Liver (tissue), 9 donors: Measurements from ENCODE around the gene GALNT10. TPM values are rescaled to one million over a fixed set of nuclear protein-coding genes. Genes with fewer than 3 reads are reported as not detected.

Experiments
- DNase-seq: peaks from one replicate; pipeline ENCODE4 v3.0.0-alpha.2; 2017; ENCODE audit warnings: low spot score
- H3K27ac ChIP-seq, 2 donors: one replicate each; pipeline ENCODE4 v1.7.0; 2013; ENCODE audit warnings: inconsistent platforms in 2 of 2, low read length in 2 of 2, control low read depth in 1 of 2, low read depth in 1 of 2, mild to moderate bottlenecking in 1 of 2
- H3K27me3 ChIP-seq, 4 donors: one replicate each; pipeline versions ENCODE4 v1.6.1 to v1.7.0; 2013; ENCODE audit warnings: low read length in 3 of 4, inconsistent platforms in 1 of 4, mild to moderate bottlenecking in 1 of 4, moderate library complexity in 1 of 4; ENCODE audit not compliant: control insufficient read depth in 4 of 4, insufficient read depth in 4 of 4
- H3K36me3 ChIP-seq, 4 donors: one replicate each; pipeline versions ENCODE4 v1.6.1 to v1.7.0; 2013; ENCODE audit warnings: low read length in 3 of 4, mild to moderate bottlenecking in 3 of 4, low read depth in 1 of 4, moderate library complexity in 1 of 4; ENCODE audit not compliant: control insufficient read depth in 4 of 4, insufficient read depth in 3 of 4
- H3K4me1 ChIP-seq, 4 donors: one replicate each; pipeline versions ENCODE4 v1.6.1 to v1.7.0; 2013; ENCODE audit warnings: low read length in 3 of 4, mild to moderate bottlenecking in 3 of 4, moderate library complexity in 1 of 4; ENCODE audit not compliant: control insufficient read depth in 4 of 4, insufficient read depth in 4 of 4
- H3K4me3 ChIP-seq, 3 donors: one replicate each; pipeline versions ENCODE4 v1.6.1 to v1.7.0; 2013; ENCODE audit warnings: low read length in 3 of 3, control low read depth in 1 of 3, low read depth in 1 of 3, mild to moderate bottlenecking in 1 of 3
- H3K9ac ChIP-seq, 2 donors: one replicate each; pipeline ENCODE4 v1.7.0; 2013; ENCODE audit warnings: low read length in 2 of 2, mild to moderate bottlenecking in 2 of 2, moderate library complexity in 2 of 2, control low read depth in 1 of 2, low read depth in 1 of 2
- H3K9me3 ChIP-seq, 4 donors: one replicate each; pipeline versions ENCODE4 v1.6.1 to v1.7.0; 2013; ENCODE audit warnings: low read length in 3 of 4; ENCODE audit not compliant: control insufficient read depth in 4 of 4
- CTCF ChIP-seq: fragments of 150-350 bp; IDR thresholded peaks from 2 replicates; pipeline ENCODE4 v1.5.1; 2017; ENCODE audit warnings: improper control_type of control experiment, low read depth, low read length; ENCODE audit not compliant: missing input control
- EGR1 ChIP-seq, 2 donors: IDR thresholded peaks; 2 replicates each; pipeline ENCODE4 v1.6.1; 2016 to 2018; ENCODE audit warnings: antibody characterized with exemption in 2 of 2, low read depth in 2 of 2
- FOXA1 ChIP-seq: IDR thresholded peaks from 2 replicates; pipeline ENCODE4 v1.6.1; 2016; ENCODE audit warnings: antibody characterized with exemption
- FOXA2 ChIP-seq: IDR thresholded peaks from 2 replicates; pipeline ENCODE4 v1.6.1; 2016; ENCODE audit warnings: antibody characterized with exemption
- GABPA ChIP-seq, 2 donors: IDR thresholded peaks in 1 of 2; conservative IDR thresholded peaks in 1 of 2; 2 replicates each; pipeline ENCODE4 v1.6.1; 2016; ENCODE audit warnings: antibody characterized with exemption in 2 of 2, mild to moderate bottlenecking in 1 of 2, moderate library complexity in 1 of 2
- HNF4A ChIP-seq, 2 donors: conservative IDR thresholded peaks; 2 replicates each; pipeline ENCODE4 v1.6.1; 2016; ENCODE audit warnings: antibody characterized with exemption in 2 of 2, mild to moderate bottlenecking in 2 of 2
- HNF4G ChIP-seq: IDR thresholded peaks from 2 replicates; pipeline ENCODE4 v1.6.1; 2016; ENCODE audit warnings: antibody characterized with exemption
- JUND ChIP-seq, 2 donors: IDR thresholded peaks; 2 replicates each; pipeline ENCODE4 v1.6.1; 2016; ENCODE audit warnings: antibody characterized with exemption in 2 of 2
- MAX ChIP-seq: IDR thresholded peaks from 2 replicates; pipeline ENCODE4 v1.6.1; 2016; ENCODE audit warnings: antibody characterized with exemption
- NR2F2 ChIP-seq: IDR thresholded peaks from 2 replicates; pipeline ENCODE4 v1.6.1; 2016; ENCODE audit warnings: antibody characterized with exemption
- RAD21 ChIP-seq, 2 donors: IDR thresholded peaks; 2 replicates each; pipeline ENCODE4 v1.6.1; 2016; ENCODE audit warnings: antibody characterized with exemption in 2 of 2, mild to moderate bottlenecking in 2 of 2
- REST ChIP-seq: IDR thresholded peaks from 2 replicates; pipeline ENCODE4 v1.6.1; 2016; ENCODE audit warnings: antibody characterized with exemption, mild to moderate bottlenecking
- RXRA ChIP-seq, 2 donors: IDR thresholded peaks; 2 replicates each; pipeline ENCODE4 v1.6.1; 2017 to 2018; ENCODE audit warnings: antibody characterized with exemption in 2 of 2, mild to moderate bottlenecking in 1 of 2
- SP1 ChIP-seq: IDR thresholded peaks from 2 replicates; pipeline ENCODE4 v1.6.1; 2018; ENCODE audit warnings: antibody characterized with exemption, mild to moderate bottlenecking
- TAF1 ChIP-seq: conservative IDR thresholded peaks from 2 replicates; pipeline ENCODE4 v1.6.1; 2016; ENCODE audit warnings: antibody characterized with exemption, mild to moderate bottlenecking
- YY1 ChIP-seq: IDR thresholded peaks from 2 replicates; pipeline ENCODE4 v1.6.1; 2016; ENCODE audit warnings: antibody characterized with exemption, mild to moderate bottlenecking
- ZBTB33 ChIP-seq: IDR thresholded peaks from 2 replicates; pipeline ENCODE4 v1.6.1; 2016; ENCODE audit warnings: antibody characterized with exemption
- whole genome bisulfite sequencing: extraction: QIAGEN DNeasy Blood & Tissue Kit; methylation state at CpG from one replicate; pipeline ENCODE4 v1.1.7; 2013; 5-methylcytosine and 5-hydroxymethylcytosine counted together
- polyA plus RNA-seq, 2 donors: library from polyadenylated mRNA; stranded (reverse) in 1 of 2; unstranded in 1 of 2; fragments of 200-250 nt in 1 of 2; fragments of >200 nt in 1 of 2; fragmentation: Nextera tagmentation in 1 of 2; extraction: Ambion mirVana in 1 of 2; gene quantifications; one replicate each; pipeline versions ENCODE4 v1.2.1 to v1.2.3, GENCODE V29; 2013 to 2015
- total RNA-seq, 2 donors: library from RNA; depleted of rRNA; stranded (reverse); fragments of >200 nt; gene quantifications; one replicate each; pipeline ENCODE4 v1.2.3, GENCODE V29; 2014
- donor health status: healthy.
- donor health status: healthy.
- donor health status: healthy.
- donor health status: healthy.
- donor health status: healthy.

The GALNT10 gene
- total and polyA plus RNA-seq, 4 donors: 1.1 to 17.8 (median 5.3) TPM

GRCh38 chr5:154377754-154378533 lies 187.4 kb downstream of the GALNT10 start:
- Histone ChIP-seq H3K4me3 (no peak overlapping the region), H3K27me3 (no peaks in the 10 kb centered on the region), H3K27ac (no peak overlapping the region), H3K9me3 (no peaks in the 10 kb centered on the region), H3K36me3 (peaks cover 0 to 7% (median 0%) of the 10 kb centered on the region in 4 donors), H3K4me1 (no peaks in the 10 kb centered on the region), H3K9ac (no peak overlapping the region)
- TF ChIP-seq EGR1 (IDR thresholded peaks at IDR 0.05; ENCODE audit: low read depth in 2 of 2): no peak
- no peak for TF ChIP-seq JUND (IDR thresholded peaks at IDR 0.05)
- TF ChIP-seq ZBTB33: no peak
- no peak for TF ChIP-seq REST
- TF ChIP-seq RAD21 (IDR thresholded peaks at IDR 0.05): no peak
- TF ChIP-seq CTCF: no peak
- TF ChIP-seq FOXA1: no peak
- no peak for TF ChIP-seq SP1
- TF ChIP-seq FOXA2: no peak
- no peak for TF ChIP-seq HNF4A (conservative IDR thresholded peaks at IDR 0.05)
- TF ChIP-seq HNF4G: no peak
- TF ChIP-seq TAF1: no peak
- TF ChIP-seq NR2F2: no peak
- no peak for TF ChIP-seq MAX
- TF ChIP-seq RXRA (IDR thresholded peaks at IDR 0.05): no peak
- TF ChIP-seq GABPA (IDR thresholded peaks at IDR 0.05 in 1 of 2, conservative IDR thresholded peaks at IDR 0.05 in 1 of 2): no peak
- TF ChIP-seq YY1: no peak
- 88% methylated on average over 4 of the region's 4 CpGs for WGBS
- DNase-seq: no peak
